Progenitor cell of endocrine pancreas (in vitro differentiated cells): Measurements from ENCODE around the gene OR13F1. TPM values are rescaled to one million over a fixed set of nuclear protein-coding genes. Genes with fewer than 3 reads are reported as not detected.
"Not testable (repeated sequence)": the region's sequence is repeated elsewhere in the genome, so short reads cannot be mapped to it uniquely, and the experiment has no call there.

Source experiments
- DNase-seq: peaks from one replicate; pipeline ENCODE4 v3.0.0; 2021; ENCODE audit warnings: low spot score; ENCODE audit not compliant: unreplicated experiment
- H3K27ac Mint-ChIP-seq: 2 replicates; pipeline ENCODE4 v1.8.0; 2021; ENCODE audit warnings: mild to moderate bottlenecking, moderate library complexity, mixed read lengths
- H3K27me3 Mint-ChIP-seq: 2 replicates; pipeline ENCODE4 v1.8.0; 2021; ENCODE audit warnings: mixed read lengths
- H3K36me3 Mint-ChIP-seq: 2 replicates; pipeline ENCODE4 v1.8.0; 2022; ENCODE audit warnings: mixed read lengths; ENCODE audit not compliant: insufficient read depth
- H3K4me1 Mint-ChIP-seq: 2 replicates; pipeline ENCODE4 v1.8.0; 2021; ENCODE audit warnings: low read depth, mixed read lengths
- H3K4me3 Mint-ChIP-seq: 2 replicates; pipeline ENCODE4 v1.8.0; 2021; ENCODE audit warnings: low read depth, mild to moderate bottlenecking, moderate library complexity, mixed read lengths
- H3K9me3 Mint-ChIP-seq: 2 replicates; pipeline ENCODE4 v1.8.0; 2021; ENCODE audit warnings: low read depth, mixed read lengths
- CTCF ChIP-seq: fragments of 200-600 bp; sonication (generic); IDR thresholded peaks from one replicate; pipeline ENCODE4 v1.5.0; 2021; ENCODE audit warnings: antibody characterized with exemption, mild to moderate bottlenecking; ENCODE audit not compliant: unreplicated experiment
- total RNA-seq: library from RNA; stranded (reverse); gene quantifications from 2 replicates; pipeline ENCODE4 v1.2.1, GENCODE V29; 2021

OR13F1 gene
- total RNA-seq, 1 donor from 2014 or later = not detected

- Mint-ChIP-seq H3K27me3 (no peaks in the 10 kb centered on the region), H3K9me3 (no peaks in the 10 kb centered on the region), H3K4me3 (no peak overlapping the region), H3K4me1 (no peaks in the 10 kb centered on the region), H3K36me3 (no peaks in the 10 kb centered on the region), H3K27ac (no peak overlapping the region)
- no peak for TF ChIP-seq CTCF
- DNase-seq = no peak
Measured at GRCh38 chr9:104485014-104485413, 19.0 kb upstream of the OR13F1 start.

- peaks cover 15% of the 10 kb centered on the region for H3K4me1 Mint-ChIP-seq
- peaks cover 4% of the 10 kb centered on the region for H3K36me3 Mint-ChIP-seq
- H3K27me3 Mint-ChIP-seq = no peaks in the 10 kb centered on the region
- no peak for DNase-seq
- TF ChIP-seq CTCF = peak; percentile 51
- H3K9me3 Mint-ChIP-seq = peaks cover 11% of the 10 kb centered on the region
- H3K27ac Mint-ChIP-seq = no peak overlapping the region
- no peak overlapping the region for H3K4me3 Mint-ChIP-seq
Measured at GRCh38 chr9:104494808-104495207, 9.3 kb upstream of the OR13F1 start.

GRCh38 chr9:104503440-104503839, 623 bp upstream of the OR13F1 start:
- H3K4me3 Mint-ChIP-seq = no peak overlapping the region
- no peak for TF ChIP-seq CTCF
- no peak for DNase-seq
- no peak overlapping the region for H3K27ac Mint-ChIP-seq
- peaks cover 12% of the 10 kb centered on the region for H3K4me1 Mint-ChIP-seq
- H3K27me3 Mint-ChIP-seq = peaks cover 17% of the 10 kb centered on the region
- H3K9me3 Mint-ChIP-seq = peaks cover 17% of the 10 kb centered on the region
- peaks cover 6% of the 10 kb centered on the region for H3K36me3 Mint-ChIP-seq

- Mint-ChIP-seq H3K9me3 (peaks cover 20% of the 10 kb centered on the region), H3K4me1 (peaks cover 3% of the 10 kb centered on the region), H3K27me3 (peaks cover 17% of the 10 kb centered on the region), H3K27ac (no peak overlapping the region), H3K36me3 (peaks cover 4% of the 10 kb centered on the region), H3K4me3 (no peak overlapping the region)
- DNase-seq = no peak
- no peak for TF ChIP-seq CTCF
Measured at GRCh38 chr9:104506565-104506964, 2.5 kb downstream of the OR13F1 start.

- Mint-ChIP-seq H3K27me3 (no peaks in the 10 kb centered on the region), H3K9me3 (no peaks in the 10 kb centered on the region), H3K27ac (no peak overlapping the region), H3K36me3 (no peaks in the 10 kb centered on the region), H3K4me1 (peaks cover 4% of the 10 kb centered on the region), H3K4me3 (no peak overlapping the region)
- no peak for TF ChIP-seq CTCF
- DNase-seq = no peak
Measured at GRCh38 chr9:104514901-104515300, 10.8 kb downstream of the OR13F1 start.

- H3K4me1 Mint-ChIP-seq = not testable (repeated sequence)
Measured at GRCh38 chr9:104520241-104520640, 16.2 kb downstream of the OR13F1 start.

More at GRCh38 chr9:104520241-104520640, 16.2 kb downstream of the OR13F1 start:
- not testable (repeated sequence) for H3K27me3 Mint-ChIP-seq, H3K27ac Mint-ChIP-seq, H3K4me3 Mint-ChIP-seq, H3K9me3 Mint-ChIP-seq, H3K36me3 Mint-ChIP-seq, DNase-seq
